GM20431 (cell line): Measurements from ENCODE around the gene SPIRE1.
"Not testable (repeated sequence)": the region's sequence is repeated elsewhere in the genome, so short reads cannot be mapped to it uniquely, and the experiment has no call there.

Source experiments
- in situ Hi-C: fragments of 300-500 bp; cut with MseI, MboI; formaldehyde crosslinking; loops from one replicate; pipeline ENCODE4 v1.15.0; 2020; ENCODE audit warnings: low sequenced_read_pairs; ENCODE audit not compliant: unreplicated experiment

Gene SPIRE1

DNA sequence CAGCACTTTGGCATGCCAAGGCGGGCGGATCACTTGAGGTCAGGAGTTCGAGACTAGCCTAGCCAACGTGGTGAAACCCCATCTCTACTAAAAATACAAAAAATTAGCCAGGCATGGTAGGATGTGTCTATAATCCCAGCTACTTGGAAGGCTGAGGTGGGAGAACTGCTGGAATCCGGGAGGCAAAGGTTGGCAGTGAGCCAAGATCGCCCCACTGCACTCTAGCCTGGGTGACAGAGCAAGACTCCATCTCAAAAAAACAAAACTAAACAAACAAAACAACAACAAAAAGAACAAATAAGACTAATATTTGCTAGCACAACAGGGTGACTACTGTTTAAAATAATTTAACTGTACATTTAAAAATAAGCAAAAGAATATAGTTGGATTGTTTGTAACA is 97.3 kb downstream of the SPIRE1 start:
- in situ Hi-C loops: not testable (repeated sequence)

DNA sequence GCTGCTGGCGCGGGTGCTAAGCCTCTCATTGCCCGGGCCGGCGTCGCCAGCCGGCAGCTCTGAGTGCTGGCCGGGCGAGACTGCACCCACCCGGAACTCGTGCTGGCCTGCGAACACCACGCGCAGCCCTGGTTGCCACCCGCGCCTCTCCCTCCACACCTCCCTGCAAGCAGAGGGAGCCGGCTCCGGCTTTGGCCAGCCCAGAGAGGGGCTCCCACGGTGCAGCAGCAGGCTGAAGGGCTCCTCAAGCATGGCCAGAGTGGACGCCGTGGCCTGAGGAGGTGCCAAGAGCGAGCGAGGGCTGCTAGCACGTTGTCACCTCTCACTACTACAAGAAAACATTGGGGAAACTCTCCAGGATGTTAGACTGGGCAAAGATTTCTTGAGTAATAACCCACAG is 98.6 kb downstream of the SPIRE1 start:
- in situ Hi-C loops: no loop called here

DNA sequence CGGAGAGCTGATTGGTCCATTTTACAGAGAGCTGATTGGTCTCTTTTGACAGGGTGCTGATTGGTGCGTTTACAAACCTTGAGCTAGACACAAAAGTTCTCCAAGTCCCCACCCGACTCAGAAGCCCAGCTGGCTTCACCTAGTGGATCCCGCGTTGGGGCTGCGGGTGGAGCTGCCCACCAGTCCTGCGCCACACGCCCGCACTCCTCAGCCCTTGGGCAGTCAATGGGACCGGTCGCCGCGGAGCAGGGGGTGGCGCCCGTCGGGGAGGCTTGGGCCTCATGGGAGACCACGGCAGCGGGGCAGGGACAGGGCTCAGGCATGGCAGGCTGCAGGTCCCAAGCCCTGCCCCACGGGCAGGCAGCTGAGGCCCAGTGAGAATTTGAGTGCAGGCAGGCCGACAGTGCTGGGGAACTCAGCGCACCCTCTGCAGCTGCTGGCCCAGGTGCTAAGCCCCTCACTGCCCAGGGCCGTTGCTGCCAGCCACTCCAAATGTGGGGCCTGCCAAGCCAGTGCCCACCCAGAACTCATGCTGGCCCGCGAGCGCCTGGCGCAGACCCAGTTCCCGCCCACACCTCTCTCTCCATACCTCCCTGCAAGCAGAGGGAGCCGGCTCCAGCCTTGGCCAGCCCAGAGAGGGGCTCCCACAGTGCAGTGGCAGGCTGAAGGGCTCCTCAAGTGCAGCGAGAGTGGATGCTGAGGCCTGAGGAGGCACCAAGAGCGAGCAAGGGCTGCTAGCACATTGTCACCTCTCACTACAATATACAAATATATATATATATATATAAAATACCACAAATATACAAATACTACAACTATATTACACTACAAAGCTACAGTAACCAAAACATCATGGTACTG is 100.7 kb downstream of the SPIRE1 start:
- in situ Hi-C loops: no loop called here

DNA sequence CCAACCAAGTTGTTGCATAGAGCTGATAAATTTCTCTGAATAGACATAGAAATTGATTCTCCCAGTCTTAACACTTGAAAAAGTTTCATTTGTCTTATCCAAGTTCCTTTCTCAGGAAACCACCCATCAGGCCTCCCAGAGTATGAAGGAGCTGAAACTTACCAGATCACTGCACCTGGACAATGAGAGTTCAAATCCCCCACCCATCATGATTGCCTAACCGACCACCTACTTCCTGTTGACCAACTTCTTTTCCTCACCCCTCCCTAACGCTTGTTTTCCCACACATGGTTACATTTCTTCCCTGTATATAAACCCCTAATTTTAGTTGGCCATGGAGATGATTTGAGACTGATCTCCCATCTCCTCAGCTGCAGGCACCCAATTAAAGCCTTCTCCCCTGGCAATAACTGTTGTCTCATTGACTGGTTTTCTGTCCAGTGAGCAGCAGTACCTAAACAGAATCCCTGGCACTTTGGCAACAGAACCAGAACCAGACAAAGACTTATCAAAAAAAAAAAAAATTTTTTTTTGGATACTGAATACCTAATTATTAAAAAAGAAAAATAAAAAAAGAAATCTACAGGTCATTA is 103.0 kb downstream of the SPIRE1 start:
- in situ Hi-C loops: no loop called here

DNA sequence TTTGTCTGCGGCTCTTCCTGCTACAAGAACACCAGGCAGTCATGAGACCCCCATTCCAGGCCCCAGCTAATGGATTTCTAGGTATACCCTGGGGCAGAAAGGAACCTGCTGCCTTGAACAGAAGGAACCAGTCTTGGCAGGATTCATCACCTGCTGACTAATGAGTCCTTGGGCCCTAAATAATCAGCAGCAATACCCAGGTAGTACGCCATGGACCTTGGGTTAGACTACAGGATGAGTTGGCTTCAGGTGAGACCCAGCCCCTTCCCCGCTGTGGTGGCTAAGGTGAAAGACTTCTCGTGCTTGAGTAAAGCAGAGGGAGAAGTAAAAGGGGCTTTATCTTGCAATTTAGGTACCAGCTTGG is 105.0 kb downstream of the SPIRE1 start:
- in situ Hi-C loops: no loop called here

DNA sequence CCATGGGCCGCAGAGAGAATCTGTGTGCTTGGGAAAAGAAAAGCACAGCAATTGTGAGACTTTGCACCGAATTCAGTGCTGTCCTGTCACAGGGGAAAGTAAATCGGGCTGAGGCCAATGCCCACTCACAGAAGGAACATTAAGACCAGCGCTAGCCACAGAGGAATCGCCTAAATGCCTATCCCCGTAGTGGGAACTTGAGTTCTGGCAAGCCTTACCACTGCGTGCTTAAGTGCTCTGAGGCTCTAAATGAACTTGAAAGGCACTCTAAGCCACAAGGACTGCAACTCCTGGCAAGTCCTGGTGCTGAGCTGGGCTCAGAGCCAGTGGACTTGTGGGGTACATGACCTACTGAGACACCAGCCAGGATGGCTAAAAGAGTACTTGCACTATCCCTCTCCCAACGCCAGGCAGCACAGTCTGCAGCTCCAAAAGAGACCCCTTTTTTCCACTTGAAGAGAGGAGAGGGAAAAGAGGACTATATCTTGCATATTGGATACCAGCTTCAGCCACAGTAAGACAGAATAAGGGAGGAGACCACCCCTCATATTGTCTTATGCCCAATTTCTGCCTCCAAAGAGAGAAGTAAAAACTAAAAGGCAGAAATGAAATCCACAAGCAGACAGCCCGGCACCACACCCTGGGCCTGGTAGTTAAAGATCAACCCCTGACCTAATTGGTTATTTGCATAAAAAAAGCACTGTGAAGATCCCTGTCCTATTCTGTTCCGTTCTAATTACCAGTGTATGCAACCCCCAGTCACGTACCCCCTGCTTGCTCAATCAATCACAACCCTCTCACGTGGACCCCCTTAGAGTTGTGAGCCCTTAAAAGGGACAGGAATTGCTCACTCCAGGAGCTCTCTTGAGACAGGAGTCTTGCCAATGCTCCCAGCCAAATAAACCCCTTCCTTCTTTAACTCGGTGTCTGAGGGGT is 105.7 kb downstream of the SPIRE1 start:
- in situ Hi-C loops: not testable (repeated sequence)

DNA sequence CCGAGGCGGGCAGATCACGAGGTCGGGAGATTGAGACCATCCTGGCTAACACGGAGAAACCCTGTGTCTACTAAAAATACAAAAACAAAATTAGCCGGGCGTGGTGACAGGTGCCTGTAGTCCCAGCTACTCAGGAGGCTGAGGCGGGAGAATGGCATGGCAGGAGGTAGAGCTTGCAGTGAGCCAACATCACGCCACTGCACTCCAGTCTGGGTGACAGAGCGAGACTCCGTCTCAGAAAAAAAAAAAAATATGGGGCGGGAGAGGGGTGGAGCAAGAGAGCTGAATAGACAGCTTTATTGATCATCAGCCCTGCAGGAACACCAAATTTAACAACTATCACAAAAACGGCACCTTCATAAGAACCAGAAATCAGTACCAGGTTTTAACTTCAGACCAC is 106.4 kb downstream of the SPIRE1 start:
- in situ Hi-C loops: not testable (repeated sequence)

DNA sequence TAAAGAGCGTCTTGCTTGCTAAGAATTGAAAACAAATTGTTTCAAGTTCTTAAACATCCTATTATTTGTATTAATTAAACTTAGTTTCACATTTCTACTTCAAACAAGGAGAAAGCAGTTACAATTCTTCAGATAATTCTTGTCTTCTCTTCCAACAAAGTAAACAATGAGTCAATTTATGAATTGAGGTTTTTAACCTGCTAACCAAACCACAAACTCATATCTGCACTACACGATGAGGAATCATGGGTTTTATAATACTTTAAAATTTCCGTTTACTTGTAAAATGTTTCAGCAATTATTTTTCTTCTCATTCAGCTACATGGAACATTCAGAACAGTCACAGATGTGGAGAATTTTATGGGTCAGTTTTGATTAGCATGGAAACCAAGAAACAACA is 114.2 kb downstream of the SPIRE1 start:
- in situ Hi-C loops: no loop called here

DNA sequence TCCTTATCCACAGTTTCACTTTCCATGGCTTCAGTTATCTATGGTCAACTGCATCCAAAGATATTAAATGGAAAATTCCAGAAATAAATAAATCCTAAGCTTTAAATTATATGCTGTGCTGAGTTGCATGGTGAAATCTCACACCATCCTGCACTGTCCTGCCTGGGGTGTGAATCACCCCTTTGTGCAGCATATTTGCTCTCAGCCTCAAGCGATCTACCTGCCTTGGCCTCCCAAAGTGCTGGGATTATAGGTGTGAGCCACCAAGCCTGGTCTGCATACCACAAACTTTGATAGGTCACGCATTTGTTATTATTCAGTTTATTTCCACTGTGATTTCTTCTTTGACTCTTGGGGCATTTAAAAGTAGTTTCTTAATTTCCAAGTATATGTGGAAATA is 117.2 kb downstream of the SPIRE1 start:
- in situ Hi-C loops: no loop called here

DNA sequence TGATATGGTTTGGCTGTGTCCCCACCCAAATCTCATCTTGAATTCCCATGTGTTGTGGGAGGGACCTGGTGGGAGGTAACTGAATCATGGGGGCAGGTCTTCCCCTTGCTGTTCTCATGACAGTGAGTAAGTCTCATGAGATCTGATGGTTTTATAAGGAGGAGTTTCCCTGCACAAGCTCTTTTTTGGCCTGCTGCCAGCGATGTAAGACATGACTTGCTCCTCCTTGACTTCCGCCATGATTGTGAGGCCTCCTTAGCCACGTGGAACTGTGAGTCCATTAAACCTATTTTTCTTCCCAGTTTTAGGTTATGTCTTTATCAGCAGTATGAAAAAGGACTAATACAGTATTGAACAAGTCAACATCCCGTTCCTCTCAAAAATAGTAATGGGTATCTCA is 118.7 kb downstream of the SPIRE1 start:
- in situ Hi-C loops: not testable (repeated sequence)

DNA sequence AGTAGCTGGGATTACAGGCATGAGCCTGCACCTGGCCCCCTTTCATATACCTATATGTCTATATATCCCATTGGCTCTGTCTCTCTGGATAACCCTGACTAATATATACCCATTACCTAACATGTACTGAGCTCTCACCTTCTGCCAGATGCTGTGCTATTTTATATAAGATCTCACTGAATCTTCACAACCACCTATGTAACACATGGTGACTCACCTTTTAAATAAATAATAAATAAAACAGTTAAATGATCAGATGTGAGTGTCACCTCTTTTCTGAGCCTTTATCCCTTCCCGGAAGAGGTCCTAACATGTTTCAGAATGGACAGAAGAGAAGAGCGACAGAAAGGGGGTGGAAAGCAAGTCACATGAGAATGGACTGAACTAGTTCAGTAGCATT is 123.1 kb downstream of the SPIRE1 start:
- in situ Hi-C loops: no loop called here

DNA sequence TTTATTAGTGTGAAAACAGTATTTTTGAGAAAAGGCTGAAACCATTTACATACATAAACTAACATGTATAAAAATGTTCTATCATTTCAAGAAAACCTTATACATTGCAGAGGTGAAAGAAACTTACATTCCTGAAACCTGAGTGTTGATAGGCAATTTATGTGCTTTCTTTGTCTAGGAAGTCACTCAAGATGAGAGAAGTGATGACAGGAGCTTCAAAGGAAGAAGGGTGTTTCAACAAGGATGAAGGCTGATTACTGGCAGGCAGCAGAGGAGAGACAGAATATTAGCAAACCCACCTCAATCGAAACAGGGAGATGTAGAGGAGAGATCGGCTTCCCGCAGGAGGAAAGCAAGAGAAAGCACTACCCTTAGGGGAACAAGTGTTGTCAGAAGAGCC is 125.2 kb downstream of the SPIRE1 start:
- in situ Hi-C loops: no loop called here

DNA sequence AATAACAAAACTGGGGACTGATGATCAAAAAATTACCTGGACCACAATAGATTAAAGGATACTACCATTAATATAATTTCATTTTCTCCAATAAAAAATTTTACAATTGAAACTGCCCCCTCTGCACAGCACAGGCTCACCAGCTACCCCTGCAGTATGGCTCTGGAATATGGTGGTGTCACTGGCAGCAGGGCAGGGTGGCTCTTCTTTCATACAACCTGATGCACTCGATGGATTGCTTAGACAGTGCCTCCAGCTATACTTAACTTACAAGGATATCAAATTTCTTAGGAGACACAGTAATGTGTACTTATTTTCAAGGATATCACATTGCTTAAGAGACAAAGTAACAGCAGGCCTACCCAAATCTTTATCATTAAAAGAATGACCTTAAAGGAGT is 126.2 kb downstream of the SPIRE1 start:
- in situ Hi-C loops: no loop called here

DNA sequence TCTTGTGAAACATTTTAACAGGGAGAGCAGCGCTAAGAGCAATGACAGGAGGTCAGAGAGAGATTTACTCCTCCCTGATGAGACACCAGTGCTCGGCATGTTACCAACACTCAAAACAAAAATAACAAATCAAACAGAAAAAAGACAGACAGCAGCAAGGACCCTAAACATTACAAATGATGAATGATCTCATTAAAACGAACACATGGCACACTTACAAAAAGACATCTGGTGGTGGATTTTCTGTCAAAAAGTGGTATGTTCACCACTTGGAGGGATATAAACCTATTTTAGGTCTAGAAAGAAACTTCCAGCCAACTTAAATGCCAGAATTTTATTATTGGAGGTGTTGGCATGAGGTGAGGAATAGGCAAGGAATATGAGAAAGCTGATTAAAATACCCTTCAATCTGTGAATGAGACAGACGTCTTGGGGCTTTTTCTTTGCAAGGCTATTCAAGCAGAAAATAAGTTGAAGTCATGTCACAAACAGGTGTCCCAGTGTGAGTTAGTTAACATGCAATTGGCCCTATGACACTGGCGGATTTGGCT is 137.4 kb downstream of the SPIRE1 start:
- in situ Hi-C loops: no loop called here

DNA sequence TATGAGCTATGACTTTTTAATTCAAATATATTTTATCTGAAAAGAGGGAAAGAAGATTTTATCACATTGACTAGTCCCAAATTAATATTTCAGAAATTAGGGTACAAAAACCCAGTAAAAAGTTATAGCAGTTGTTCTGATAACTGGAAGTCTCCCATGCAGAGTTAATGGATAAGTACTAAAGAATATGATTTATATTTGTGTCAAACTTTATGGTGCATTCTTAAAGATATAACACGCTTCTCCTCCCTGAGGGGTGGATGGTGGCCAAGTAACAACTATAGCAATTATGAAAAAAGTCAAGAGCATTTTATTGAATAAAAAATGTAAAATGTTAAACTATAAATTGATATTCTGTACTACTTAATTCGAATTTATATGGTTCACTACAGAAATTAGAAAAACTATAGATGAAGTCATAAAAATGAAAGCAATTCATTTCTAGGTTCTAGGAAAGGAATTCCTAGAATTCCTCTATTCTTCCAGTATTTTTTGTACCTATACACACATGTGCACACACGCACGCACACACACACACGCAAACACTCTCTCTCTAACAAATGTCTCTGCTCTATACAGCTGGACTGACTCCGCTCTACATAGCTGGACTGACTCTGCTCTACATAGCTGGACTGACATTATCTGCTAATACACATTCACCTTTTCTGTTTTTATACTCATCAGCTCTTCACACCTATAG is 138.9 kb downstream of the SPIRE1 start:
- in situ Hi-C loops: no loop called here

DNA sequence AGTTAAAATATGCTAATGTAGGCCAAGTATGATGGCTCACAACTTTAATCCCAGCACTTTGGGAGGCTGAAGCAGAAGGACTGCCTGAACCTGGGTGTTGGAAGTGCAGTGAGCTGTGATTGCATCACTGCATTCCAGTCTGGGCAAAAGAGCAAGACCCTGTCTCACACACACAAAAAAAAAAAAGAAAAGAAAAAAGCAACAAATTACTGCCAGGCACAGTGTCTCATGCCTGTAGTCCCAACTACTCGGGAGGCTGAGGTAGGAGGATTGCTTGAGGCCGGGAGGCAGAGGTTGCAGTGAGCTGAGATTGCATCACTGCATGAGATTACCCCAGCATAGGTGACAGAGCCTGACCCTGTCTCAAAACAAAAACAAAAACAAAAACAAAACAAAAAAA is 139.6 kb downstream of the SPIRE1 start:
- in situ Hi-C loops: no loop called here

DNA sequence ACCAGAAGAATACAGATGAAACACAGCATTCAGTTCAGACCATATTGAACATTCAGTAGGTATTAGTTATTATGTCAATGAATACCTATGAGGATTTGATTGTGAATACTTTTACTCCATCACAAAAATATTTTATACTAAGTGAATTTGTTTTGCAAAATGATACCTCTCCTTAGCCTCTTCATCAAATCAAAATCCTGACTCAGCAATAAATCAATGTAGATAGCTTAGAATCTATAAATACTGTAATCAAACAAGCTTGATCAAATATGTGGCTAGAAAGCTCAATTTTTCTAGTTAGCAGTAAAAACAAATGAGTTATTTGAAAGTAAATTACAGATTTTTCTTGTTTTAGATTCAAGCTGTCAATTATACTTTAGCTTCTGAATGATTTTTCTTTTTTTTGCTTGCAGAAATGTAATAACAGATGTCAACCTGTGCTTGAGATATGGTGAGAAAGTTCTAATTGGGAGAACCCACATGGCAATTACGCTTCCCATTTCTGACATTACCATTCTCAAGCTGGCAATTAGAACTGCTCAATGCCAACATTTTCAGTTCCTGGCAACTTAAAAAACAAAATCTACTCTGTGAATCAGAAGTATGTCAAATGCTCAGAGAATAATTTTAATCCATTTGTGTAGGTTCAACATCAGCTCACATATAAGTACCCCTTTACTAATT is 140.6 kb downstream of the SPIRE1 start:
- in situ Hi-C loops: no loop called here

DNA sequence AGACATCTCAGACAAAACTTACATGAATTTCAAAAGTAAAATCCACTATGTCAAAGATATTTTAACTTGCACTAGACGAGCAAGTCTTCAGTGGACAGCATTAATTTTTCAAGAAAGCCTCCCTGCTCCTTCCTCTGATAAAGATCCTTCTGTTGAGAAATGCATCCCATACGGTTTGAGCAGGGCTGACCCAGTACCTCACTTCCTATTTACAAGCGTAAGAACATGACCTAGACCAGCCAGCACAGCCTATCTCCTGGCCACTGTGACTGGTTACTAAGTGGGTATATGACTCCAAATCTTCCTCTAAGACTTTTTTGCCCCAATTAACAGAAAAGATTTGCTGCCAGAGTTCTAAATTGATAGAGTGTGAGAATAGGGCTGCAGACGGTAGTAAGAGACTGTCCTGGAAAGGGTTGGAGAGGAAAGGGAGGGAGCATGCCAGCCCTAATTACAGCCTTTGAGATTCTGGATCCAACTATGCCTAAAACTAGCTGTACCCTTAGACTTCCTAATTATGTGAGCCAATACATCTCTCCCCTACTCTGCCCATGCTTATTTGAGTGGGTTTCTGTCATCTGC is 141.8 kb downstream of the SPIRE1 start:
- in situ Hi-C loops: no loop called here

DNA sequence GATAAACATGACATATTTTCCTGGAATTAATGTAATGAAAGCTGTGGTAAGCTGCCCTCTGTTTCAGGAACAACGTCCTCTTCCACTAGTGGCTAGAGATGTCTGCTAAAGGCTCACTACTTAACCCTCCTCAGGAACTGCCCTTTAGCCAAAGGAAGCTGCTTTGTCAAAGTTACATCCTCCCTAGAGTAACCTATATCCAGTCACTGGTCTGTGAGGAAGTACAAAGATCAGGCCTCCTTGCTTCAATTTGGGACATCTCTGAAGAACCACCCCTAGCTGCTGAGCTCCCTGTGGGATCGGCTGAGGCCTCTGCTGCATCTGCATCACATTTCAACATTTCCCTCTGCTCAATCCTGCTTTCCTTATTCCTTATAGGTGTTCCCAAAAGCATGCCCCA is 142.4 kb downstream of the SPIRE1 start:
- in situ Hi-C loops: no loop called here
